ENCODE measurements around the gene UNKL.

DNA sequence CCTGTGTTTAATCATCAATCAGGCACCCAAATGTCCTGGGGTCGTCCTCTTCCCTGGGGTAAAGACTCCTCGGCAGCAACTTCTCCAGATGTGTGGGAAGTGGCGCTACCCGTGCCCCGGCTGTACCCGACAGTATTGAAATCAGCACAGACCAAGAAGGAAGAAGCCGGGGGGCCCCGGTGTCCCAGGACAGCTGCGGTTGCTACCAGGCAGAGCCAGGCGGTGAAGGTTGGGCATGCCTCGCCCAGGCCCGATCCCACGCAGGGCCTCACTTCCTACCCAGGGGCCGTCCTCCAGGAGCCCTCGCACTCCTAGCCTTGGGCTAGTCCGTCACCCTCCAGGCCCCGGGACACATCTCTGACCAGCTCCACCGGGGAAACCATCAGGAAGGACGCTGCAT is 38.8 kb upstream of the UNKL start:
- TF ChIP-seq, protein P1, sequence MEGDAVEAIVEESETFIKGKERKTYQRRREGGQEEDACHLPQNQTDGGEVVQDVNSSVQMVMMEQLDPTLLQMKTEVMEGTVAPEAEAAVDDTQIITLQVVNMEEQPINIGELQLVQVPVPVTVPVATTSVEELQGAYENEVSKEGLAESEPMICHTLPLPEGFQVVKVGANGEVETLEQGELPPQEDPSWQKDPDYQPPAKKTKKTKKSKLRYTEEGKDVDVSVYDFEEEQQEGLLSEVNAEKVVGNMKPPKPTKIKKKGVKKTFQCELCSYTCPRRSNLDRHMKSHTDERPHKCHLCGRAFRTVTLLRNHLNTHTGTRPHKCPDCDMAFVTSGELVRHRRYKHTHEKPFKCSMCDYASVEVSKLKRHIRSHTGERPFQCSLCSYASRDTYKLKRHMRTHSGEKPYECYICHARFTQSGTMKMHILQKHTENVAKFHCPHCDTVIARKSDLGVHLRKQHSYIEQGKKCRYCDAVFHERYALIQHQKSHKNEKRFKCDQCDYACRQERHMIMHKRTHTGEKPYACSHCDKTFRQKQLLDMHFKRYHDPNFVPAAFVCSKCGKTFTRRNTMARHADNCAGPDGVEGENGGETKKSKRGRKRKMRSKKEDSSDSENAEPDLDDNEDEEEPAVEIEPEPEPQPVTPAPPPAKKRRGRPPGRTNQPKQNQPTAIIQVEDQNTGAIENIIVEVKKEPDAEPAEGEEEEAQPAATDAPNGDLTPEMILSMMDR (IDR thresholded peaks at IDR 0.05; ENCODE audit: low read depth, low read length) = no peak
- TF ChIP-seq POLR2A (IDR thresholded peaks at IDR 0.05; ENCODE audit: extremely low read depth, insufficient read length) = no peak
- no peak for TF ChIP-seq MYC (IDR thresholded peaks at IDR 0.05; ENCODE audit: low read depth, low read length)

Data from NB4 (cell line).